Measurements from ENCODE around the gene MBNL2.

Gene MBNL2

DNA sequence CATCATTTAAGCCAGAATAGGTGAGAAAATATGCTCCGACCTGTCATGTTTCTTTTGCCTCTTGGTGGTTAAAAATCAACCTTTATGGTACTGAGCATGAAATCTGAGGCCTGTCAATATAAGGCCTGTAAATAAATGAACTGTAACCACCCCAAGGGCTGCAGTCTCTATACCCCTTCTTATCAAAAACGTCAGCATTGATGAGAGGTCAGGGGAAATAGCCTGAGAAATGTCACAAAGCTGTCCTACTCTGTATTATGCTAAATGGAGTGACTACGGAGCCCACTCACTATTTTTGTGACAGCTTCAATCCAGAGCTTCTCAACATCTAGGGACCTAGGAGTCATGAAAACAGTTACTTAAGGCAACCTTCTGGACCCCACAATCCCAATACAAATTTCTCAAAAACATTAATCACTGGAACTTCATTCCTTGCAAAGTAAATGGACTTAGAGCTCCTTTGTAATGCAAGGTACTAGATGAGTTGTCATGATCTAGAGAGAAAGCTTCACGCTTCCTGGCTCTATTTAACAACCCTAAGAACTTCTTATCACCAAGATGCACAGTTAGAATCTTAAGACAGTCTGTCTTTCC, 209.1 kb downstream of the MBNL2 start:
- peak; percentile 45 for DNase-seq

DNA sequence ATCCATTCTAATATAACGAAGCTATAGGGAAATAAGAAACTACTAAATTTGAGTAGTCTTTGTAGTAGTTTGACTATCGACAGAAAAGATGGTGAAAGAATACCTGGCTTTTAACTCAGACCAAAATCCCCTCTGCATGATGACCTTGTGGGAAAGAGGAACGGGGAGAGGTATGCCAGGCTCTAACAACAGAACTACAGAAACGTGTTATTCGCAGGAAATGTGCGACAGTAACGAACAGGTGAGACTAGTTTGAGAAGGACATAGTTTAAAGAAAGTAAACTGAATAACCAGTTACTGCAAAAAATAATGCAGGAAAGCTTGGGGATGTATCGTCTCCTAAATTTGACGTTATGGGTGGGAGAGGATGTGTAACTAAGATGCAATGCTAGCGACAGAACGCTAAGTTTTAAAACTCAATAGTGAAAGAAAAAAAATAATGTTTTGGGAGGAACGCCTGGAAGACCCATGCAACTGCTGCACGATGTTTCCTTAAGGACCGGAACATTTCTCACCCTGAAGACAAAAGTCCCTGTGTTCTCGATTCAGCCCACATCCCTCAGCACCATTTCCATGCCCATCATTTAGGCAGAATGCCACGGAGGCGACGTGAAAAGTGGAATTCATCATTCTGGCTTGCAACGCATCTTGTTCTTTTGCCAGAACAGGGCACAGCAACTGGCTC, 210.2 kb downstream of the MBNL2 start:
- peak; percentile 71 for DNase-seq

DNA sequence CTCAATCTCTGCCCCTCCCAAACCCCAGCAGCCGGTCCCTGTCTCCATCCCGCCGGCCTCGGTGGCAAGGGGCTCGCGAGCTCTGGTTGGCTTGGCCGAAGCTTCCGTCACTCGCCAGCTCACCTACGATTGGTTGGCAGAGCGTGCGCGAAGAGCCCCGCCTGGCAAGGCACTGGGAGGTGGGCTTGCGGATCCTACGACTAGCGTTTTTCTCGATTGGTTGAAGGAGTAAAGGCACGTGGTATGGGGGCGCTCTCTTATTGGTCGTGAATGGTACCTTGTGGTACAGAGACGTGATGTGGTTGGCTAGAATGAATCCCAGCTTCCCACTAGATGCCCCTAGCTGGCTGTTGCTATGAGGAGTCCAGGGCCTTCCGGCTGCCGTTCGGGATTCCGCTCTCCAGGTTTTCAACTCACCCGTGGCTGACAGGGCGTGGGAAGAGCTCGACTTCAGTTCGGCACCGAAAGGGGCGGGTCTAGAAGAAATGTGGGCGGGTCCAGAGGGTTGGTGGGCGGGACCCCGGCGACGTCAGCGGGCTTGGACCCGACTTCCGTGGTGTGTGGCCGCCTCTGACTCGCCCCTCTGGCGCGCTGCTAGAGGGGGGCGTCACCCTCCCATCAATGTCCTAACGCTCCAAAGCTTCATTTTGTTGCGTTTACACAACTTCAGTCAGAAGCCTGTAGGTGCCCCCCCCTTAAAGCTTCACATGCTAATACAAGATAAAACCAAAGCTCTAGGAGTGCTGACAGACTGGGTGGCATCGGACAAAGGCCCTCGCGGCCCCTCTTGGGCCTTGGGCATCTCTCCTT, 211.0 kb downstream of the MBNL2 start:
- DNase-seq: peak; percentile 100

DNA sequence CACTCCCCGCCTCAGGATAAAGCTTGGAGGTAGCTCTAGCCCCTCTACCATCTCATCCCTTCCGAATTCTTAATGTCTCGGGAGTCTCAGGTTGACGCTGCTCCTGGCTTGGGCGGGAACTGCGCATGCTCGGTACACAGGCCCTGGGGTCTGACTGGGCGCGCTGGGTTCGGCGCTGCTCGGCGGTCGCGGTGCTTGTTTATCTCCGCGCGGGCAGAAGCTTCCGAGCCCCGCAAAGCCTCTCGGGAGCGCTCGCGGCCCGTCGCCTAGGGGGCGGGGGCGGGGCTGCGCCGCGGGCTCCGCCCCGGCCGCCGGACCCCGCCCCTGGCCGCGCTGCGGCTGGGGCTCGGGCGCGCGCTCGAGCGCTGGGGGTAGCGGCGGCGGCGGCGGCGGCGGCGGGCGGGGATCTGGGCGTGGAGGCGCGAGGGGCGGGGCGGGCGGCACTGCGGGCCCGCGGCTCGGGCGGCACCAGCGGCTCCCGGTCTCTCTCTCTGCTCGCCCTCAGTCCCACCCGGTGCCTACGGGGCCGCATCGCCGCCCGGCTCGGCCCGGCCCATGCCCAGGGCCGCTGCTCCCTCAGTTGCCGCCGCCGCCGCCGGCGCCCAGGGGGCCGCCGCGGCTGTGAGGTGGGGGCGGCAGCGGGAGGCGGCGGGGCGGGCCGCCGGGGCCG, 211.7 kb downstream of the MBNL2 start, which contains the start of gene RAP2A:
RAP2A (plus strand) TSS at position 443 of the 670 bp plus-strand sequence. CDS start 302 bp downstream, outside the sequence.
- DNase-seq: peak; percentile 96

DNA sequence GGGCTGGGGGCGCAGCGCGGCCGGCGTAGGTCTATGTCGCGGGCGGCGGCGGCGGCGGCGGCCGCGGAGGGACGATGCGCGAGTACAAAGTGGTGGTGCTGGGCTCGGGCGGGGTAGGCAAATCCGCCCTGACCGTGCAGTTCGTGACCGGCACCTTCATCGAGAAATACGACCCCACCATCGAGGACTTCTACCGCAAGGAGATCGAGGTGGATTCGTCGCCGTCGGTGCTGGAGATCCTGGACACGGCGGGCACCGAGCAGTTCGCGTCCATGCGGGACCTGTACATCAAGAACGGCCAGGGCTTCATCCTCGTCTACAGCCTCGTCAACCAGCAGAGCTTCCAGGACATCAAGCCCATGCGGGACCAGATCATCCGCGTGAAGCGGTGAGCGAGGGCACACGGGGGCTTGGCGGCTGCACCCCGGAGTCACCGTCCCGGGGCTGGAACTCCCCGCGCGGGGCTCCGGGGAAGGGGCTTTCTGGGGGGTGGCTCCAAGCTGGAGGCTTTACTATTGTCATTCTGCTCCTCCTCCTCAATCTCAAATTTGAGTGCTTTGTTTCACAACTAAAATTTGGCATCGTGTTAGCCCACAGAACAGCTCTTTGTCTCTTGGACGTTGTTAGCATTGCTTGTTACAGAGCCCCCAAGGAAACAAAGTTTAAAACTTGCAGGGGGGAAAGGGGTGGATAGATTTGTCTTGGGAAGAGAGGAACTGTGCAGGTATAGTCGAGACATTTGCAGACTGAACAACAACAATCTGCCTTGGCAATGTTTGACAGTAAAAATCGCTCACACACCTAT, 212.5 kb downstream of the MBNL2 start:
- peak; percentile 63 for DNase-seq

DNA sequence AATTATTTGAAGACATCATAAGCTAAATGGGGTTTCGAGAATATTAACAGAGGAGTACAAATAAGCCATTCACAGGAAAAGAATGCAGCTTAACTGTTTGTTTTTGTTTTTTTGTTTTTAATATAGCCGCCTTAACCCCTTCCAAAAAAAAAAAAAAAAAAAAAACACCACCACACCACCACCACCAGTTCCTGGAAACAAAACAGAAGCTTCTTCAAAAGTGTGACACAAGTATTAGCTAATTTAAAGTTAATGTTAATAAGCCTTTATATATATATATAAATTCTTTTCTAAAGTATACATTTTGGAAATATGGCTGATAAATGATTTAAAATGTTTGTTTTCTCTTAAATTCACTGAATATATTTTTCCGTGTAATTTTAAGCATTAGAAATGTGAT, 213.2 kb downstream of the MBNL2 start:
- no peak for DNase-seq

DNA sequence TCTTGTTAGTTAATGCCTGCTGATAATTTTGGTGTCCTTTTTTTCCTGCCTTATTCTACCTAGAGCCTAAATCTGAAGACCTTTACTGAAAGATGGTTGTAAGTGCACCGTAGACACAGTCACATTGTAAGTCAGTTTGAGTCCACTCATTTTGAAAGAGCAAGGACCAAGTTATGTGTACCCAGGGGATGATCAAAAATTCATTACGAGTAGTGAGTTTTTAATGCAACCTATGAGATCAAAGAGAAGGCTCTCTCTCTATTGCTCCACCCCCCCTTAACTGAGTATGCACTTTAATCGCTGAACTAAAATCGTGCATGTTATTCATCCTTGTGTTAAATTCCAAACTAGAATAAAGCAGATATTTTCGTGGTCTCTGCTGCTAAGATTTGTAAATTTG, 213.7 kb downstream of the MBNL2 start:
- no peak for DNase-seq

DNA sequence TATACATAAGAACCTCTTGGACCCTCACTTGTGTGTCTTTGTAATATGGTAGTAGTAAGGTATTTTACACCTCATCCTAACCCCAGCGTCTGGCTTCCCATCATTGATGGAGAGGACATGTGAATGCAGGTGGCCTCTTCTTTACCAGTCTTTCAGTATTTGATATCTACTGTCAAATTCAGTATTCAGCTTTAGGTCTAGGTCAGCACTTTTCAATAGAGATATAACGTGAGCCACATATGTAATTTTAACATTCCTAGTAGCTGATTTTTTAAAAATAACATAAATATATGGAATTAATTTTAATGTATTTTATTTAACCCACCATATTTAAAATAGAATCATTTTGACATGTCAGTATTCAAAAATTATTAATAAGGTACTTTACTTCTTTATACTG, 214.7 kb downstream of the MBNL2 start:
- DNase-seq: no peak

DNA sequence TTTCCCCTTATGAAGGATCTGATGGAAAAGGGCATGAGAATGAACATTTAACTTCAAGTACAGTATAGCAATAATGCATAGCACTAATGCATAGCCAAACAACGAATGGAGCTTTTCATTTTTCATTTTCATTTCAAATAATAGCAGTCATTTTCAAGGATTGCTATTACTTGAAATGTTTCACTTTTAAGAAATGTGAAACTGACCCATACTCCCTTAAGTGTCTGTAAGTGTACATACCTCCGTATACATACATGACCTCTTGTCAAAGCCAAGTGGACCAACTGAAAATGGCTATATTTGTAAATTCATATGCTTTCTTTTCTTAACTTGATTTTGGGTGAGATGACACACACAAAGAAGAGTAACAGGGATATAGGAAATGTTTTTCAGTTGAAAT, 215.6 kb downstream of the MBNL2 start:
- no peak for DNase-seq

DNA sequence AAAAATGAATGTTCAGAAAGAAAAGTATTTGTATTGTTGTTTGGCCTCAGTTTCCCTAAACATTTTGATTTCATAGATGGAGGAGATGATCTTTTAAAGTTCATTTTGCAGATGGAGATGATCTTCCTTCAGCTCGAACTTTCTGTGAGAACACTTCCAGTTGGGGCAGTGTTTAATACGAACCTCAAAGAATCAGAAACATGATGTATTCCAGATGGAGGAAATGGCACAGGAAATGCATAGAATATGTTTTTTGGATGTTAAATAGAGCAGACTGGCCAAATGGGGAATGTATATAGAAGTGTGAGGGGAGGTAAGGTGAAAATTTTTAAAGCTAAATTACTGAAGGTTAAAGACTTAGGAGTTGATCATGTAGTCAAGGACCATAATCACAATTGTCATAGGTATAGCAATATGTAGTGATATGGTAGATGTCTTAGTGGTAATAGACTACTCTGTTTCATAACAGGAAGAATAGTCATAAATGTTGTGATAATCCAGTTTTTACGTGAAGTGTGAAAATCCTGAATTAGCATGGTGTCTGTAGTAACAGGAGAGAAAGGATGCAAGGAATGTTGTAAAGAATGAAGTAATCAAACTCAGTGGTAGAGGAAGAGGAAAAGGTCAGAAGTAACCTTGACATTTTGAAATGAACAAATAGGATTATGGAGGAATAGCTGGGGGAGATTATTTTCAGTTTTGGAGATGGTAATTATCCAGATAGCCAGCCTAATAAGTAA, 216.9 kb downstream of the MBNL2 start:
- no peak for DNase-seq

DNA sequence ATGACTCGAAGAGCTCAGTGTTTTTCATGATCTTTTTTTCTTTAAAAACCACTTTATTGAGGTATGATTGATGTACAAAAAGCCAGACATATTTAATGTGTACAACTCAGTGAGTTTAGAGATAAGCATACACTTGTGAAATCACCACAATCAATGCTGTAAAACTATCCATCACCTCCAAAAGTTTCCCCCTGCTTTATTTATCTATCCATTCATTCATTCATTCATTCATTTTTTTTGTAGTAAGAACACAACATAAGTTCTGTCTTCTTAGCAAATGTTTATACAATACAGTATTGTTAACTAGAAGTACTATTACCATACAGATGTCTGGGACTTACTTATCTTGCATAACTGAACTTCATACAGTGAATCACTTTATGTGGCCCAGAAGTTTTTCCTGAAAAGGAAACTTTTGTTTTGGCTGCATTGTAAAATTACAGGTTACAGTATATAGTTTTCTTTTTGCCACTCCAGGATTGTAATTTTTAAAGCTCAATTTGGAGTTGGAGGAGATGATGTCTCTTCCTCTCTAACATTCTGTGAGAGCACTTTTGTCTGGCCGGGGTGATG, 218.6 kb downstream of the MBNL2 start:
- DNase-seq: no peak

DNA sequence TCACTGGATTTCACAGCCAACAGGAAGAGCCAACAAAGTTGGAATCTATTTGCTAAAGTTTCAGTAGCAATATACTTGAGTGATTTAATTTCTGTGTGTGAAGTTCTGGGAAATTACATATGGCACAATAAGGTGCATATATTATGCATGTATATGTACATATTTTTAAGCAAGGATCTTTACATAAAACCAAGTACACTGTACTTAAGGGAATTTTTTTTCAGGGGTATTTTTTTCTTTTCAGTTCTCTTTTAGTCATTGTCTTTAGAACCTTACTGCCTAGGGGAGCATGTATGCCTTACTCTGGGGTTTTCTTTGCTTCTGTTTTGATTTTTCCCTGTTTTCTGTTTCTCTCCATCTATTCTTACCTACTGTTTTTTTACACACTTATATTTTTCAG, 219.2 kb downstream of the MBNL2 start:
- DNase-seq: no peak

Data from NCI-H1092 treated with DMSO at 0.1 percent for 48 hours (cell line).